ENCODE results near the gene DCTN1. TPM values are rescaled to one million over a fixed set of nuclear protein-coding genes. Genes with fewer than 3 reads are reported as not detected.

Gene DCTN1
- total RNA-seq, 1 experiment from 2014 or later: 129 TPM

GRCh38 chr2:74384051-74384450 is 3.9 kb upstream of the DCTN1 start:
- Mint-ChIP-seq H3K4me1 (ENCODE audit: low read depth, unreplicated experiment) (peaks cover 18% of the 10 kb centered on the region), H3K36me3 (ENCODE audit: insufficient read depth, unreplicated experiment) (no peaks in the 10 kb centered on the region), H3K9me3 (ENCODE audit: low read depth, unreplicated experiment) (no peaks in the 10 kb centered on the region), H3K4me3 (ENCODE audit: low read depth, unreplicated experiment) (no peak overlapping the region), H3K27me3 (ENCODE audit: unreplicated experiment) (no peaks in the 10 kb centered on the region), H3K27ac (ENCODE audit: unreplicated experiment) (no peak overlapping the region)
- DNase-seq: no peak
- CTCF ChIA-PET: no interaction called here
- intact Hi-C loops (cut with micrococcal nuclease; ENCODE audit: unreplicated experiment): no loop called here
- TF ChIP-seq CTCF (IDR thresholded peaks at IDR 0.05; ENCODE audit: unreplicated experiment): no peak
- no TSS peak for BruUV-seq (replicated peaks)

GRCh38 chr2:74383254-74383653 is 3.1 kb upstream of the DCTN1 start:
- intact Hi-C loops (cut with micrococcal nuclease; ENCODE audit: unreplicated experiment): no loop called here
- DNase-seq: no peak
- no TSS peak for BruUV-seq (replicated peaks)
- Mint-ChIP-seq H3K4me1 (ENCODE audit: low read depth, unreplicated experiment) (peaks cover 18% of the 10 kb centered on the region), H3K36me3 (ENCODE audit: insufficient read depth, unreplicated experiment) (peaks cover 5% of the 10 kb centered on the region), H3K27ac (ENCODE audit: unreplicated experiment) (no peak overlapping the region), H3K4me3 (ENCODE audit: low read depth, unreplicated experiment) (no peak overlapping the region), H3K9me3 (ENCODE audit: low read depth, unreplicated experiment) (no peaks in the 10 kb centered on the region), H3K27me3 (ENCODE audit: unreplicated experiment) (no peaks in the 10 kb centered on the region)
- no peak for TF ChIP-seq CTCF (IDR thresholded peaks at IDR 0.05; ENCODE audit: unreplicated experiment)
- CTCF ChIA-PET: no interaction called here

- peaks cover 5% of the 10 kb centered on the region for H3K36me3 Mint-ChIP-seq (ENCODE audit: insufficient read depth, unreplicated experiment)
- intact Hi-C loops (cut with micrococcal nuclease; ENCODE audit: unreplicated experiment): no loop called here
- H3K9me3 Mint-ChIP-seq (ENCODE audit: low read depth, unreplicated experiment): no peaks in the 10 kb centered on the region
Observed at GRCh38 chr2:74381751-74382150, 1.6 kb upstream of the DCTN1 start.

GRCh38 chr2:74378007-74378406 is 2.1 kb downstream of the DCTN1 start:
- Mint-ChIP-seq H3K27me3 (ENCODE audit: unreplicated experiment) (no peaks in the 10 kb centered on the region), H3K4me3 (ENCODE audit: low read depth, unreplicated experiment) (no peak overlapping the region), H3K9me3 (ENCODE audit: low read depth, unreplicated experiment) (no peaks in the 10 kb centered on the region), H3K4me1 (ENCODE audit: low read depth, unreplicated experiment) (peaks cover 10% of the 10 kb centered on the region), H3K27ac (ENCODE audit: unreplicated experiment) (no peak overlapping the region), H3K36me3 (ENCODE audit: insufficient read depth, unreplicated experiment) (peaks cover 5% of the 10 kb centered on the region)
- no peak for DNase-seq
- CTCF ChIA-PET: no interaction called here
- TF ChIP-seq CTCF (IDR thresholded peaks at IDR 0.05; ENCODE audit: unreplicated experiment): no peak
- intact Hi-C loops (cut with micrococcal nuclease; ENCODE audit: unreplicated experiment): no loop called here
- no TSS peak for BruUV-seq (replicated peaks)

More at GRCh38 chr2:74381751-74382150, 1.6 kb upstream of the DCTN1 start:
- no peaks in the 10 kb centered on the region for H3K27me3 Mint-ChIP-seq (ENCODE audit: unreplicated experiment)
- no peak overlapping the region for H3K27ac Mint-ChIP-seq (ENCODE audit: unreplicated experiment)
- BruUV-seq (replicated peaks): no TSS peak
- H3K4me1 Mint-ChIP-seq (ENCODE audit: low read depth, unreplicated experiment): peaks cover 18% of the 10 kb centered on the region
- CTCF ChIA-PET: no interaction called here
- DNase-seq: no peak
- no peak for TF ChIP-seq CTCF (IDR thresholded peaks at IDR 0.05; ENCODE audit: unreplicated experiment)
- no peak overlapping the region for H3K4me3 Mint-ChIP-seq (ENCODE audit: low read depth, unreplicated experiment)

Data from Calu3 (cell line).